HG03060 (cell line): ENCODE measurements around the gene HS6ST3.

Experiments used
- ATAC-seq: cut with Tn5 transposase; IDR thresholded peaks from one replicate; pipeline ENCODE4 v1.9.1; 2021; ENCODE audit warnings: low read depth, moderate number of reproducible peaks; ENCODE audit not compliant: unreplicated experiment

HS6ST3 gene

GRCh38 chr13:96810104-96810503 is 720.2 kb downstream of the HS6ST3 start:
- ATAC-seq, result no peak

- no peak for ATAC-seq
Measured at GRCh38 chr13:96811049-96811448, 721.1 kb downstream of the HS6ST3 start.

- ATAC-seq, result no peak
Measured at GRCh38 chr13:96816261-96816660, 726.4 kb downstream of the HS6ST3 start.

- no peak for ATAC-seq
Measured at GRCh38 chr13:96816874-96817273, 727.0 kb downstream of the HS6ST3 start.

GRCh38 chr13:96817336-96817941 is 727.5 kb downstream of the HS6ST3 start:
- no peak for ATAC-seq

- ATAC-seq, result no peak
Measured at GRCh38 chr13:96819375-96819774, 729.5 kb downstream of the HS6ST3 start.

GRCh38 chr13:96821381-96821780 is 731.5 kb downstream of the HS6ST3 start:
- ATAC-seq, result no peak

GRCh38 chr13:96821971-96822370 is 732.1 kb downstream of the HS6ST3 start:
- ATAC-seq, result no peak

- ATAC-seq, result no peak
Measured at GRCh38 chr13:96822895-96823294, 733.0 kb downstream of the HS6ST3 start.

- no peak for ATAC-seq
Measured at GRCh38 chr13:96824140-96824539, 734.2 kb downstream of the HS6ST3 start.

GRCh38 chr13:96825653-96826052 is 735.7 kb downstream of the HS6ST3 start:
- no peak for ATAC-seq

GRCh38 chr13:96834626-96835025 is 744.7 kb downstream of the HS6ST3 start:
- no peak for ATAC-seq

GRCh38 chr13:96835546-96835945 is 745.6 kb downstream of the HS6ST3 start:
- no peak for ATAC-seq

GRCh38 chr13:96836733-96837132 is 746.8 kb downstream of the HS6ST3 start:
- ATAC-seq, result no peak

- no peak for ATAC-seq
Measured at GRCh38 chr13:96837809-96838208, 747.9 kb downstream of the HS6ST3 start.

GRCh38 chr13:96844195-96844594 is 754.3 kb downstream of the HS6ST3 start:
- ATAC-seq, result no peak

- no peak for ATAC-seq
Measured at GRCh38 chr13:96844616-96845015, 754.7 kb downstream of the HS6ST3 start.

- ATAC-seq, result no peak
Measured at GRCh38 chr13:96848286-96848685, 758.4 kb downstream of the HS6ST3 start.

- ATAC-seq, result no peak
Measured at GRCh38 chr13:96849091-96849490, 759.2 kb downstream of the HS6ST3 start.

- no peak for ATAC-seq
Measured at GRCh38 chr13:96850538-96851145, 760.7 kb downstream of the HS6ST3 start.

- ATAC-seq, result no peak
Measured at GRCh38 chr13:96851856-96852445, 762.0 kb downstream of the HS6ST3 start.

GRCh38 chr13:96858133-96858826 is 768.4 kb downstream of the HS6ST3 start:
- ATAC-seq, result no peak
